ENCODE data around the gene IL7R. TPM values are rescaled to one million over a fixed set of nuclear protein-coding genes. Genes with fewer than 3 reads are reported as not detected.

IL7R gene
- total and polyA plus RNA-seq, 2 of the 4 experiments (the other 2 are of a cell fraction) = 40.7 to 71.7 TPM

DNA sequence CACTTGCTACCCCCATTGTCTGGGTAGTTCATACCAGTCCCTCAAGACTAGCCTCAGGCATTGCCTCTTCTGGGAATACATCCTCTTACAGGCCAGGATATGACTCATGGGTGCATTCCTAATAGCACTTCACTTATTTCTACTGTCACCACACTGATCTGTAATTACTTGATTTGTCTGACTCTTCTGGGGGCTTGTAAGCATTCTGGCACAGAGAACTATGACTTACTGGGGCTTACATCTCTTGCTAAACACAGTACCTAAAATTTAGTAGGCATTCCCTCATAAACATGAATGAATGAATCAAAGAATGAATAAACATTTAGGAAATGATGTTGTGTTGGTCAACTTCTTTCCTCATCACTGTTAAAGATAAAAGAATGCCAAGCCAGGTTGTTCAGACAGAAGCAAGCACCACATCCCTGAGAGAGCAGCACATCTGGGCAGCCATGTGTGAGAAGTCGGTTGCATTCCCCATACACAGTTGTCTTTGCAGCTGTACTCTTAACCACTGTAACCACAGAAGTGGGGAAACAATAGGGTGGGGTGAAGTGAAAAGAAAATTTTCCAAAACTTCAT, 27.6 kb downstream of the IL7R start (continued):
- TF ChIP-seq MXI1 (IDR thresholded peaks at IDR 0.05; ENCODE audit: borderline replicate concordance, low read depth, low read length) = 0 out of 2 replicates have a peak, but pooled peaks have one; percentile 4

DNA sequence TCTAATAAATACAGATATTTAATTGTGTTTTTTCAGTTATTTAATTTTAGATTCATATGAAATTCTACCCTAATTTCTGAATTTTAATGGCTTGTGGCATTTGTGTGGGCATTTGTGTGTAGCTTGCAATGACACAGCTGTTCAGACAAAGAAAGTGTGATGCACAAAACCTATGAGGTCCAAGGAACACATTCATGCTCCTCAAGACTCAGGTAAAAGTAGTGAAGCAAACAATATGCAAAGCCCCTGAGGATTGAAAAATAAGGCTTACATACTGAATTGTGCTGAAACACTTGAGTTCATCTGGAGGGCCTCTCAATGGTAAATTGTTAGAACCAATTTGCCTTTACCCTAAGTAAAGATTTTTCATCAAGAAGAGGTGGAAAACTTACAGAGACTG, 28.1 kb downstream of the IL7R start:
- in situ Hi-C loops (cut with MboI; ENCODE audit: low sequenced_read_pairs) = no loop called here
- no TSS peak for BruUV-seq (replicated peaks)
- peaks cover 5% of the 10 kb centered on the region; the same call in 1 of the 2 replicates for H3K9me1 ChIP-seq (ENCODE audit: insufficient read depth, low read length)
- no peaks in the 10 kb centered on the region for H3K9me3 ChIP-seq (ENCODE audit: control insufficient read depth, insufficient read depth, low read length)
- H2BK5ac ChIP-seq (ENCODE audit: low read depth, low read length, poor library complexity, severe bottlenecking) = peak overlapping the region; percentile 94
- dilution Hi-C loops (cut with HindIII; ENCODE audit: low sequenced_read_pairs, unreplicated experiment) = no loop called here
- no peak overlapping the region for H3K4me2 ChIP-seq (ENCODE audit: low read depth, low read length)
- POLR2A ChIA-PET (ENCODE audit: unreplicated experiment) = no interaction called here
- peak overlapping the region; percentile 63 for H4K91ac ChIP-seq (ENCODE audit: insufficient read depth, low read depth, low read length)
- no peak overlapping the region for H3K9ac ChIP-seq (ENCODE audit: low read depth, low read length)
- peak overlapping the region; percentile 65 for H2AK5ac ChIP-seq (ENCODE audit: low read depth, low read length)
- no peaks in the 10 kb centered on the region for H3K27me3 ChIP-seq (ENCODE audit: control insufficient read depth, insufficient read depth, low read length)
- no peaks in the 10 kb centered on the region; the same call in 1 of the 2 replicates for H3K36me3 ChIP-seq (ENCODE audit: control insufficient read depth, insufficient read depth, low read length)
- no peak overlapping the region for H3K27ac ChIP-seq (ENCODE audit: insufficient read depth, low read length)
- peak overlapping the region; percentile 51; the same call in 1 of the 2 replicates for H3K4ac ChIP-seq (ENCODE audit: low read depth, low read length)
- H3K4me1 ChIP-seq (ENCODE audit: control insufficient read depth, insufficient read depth, low read length) = peaks cover 9% of the 10 kb centered on the region; the same call in 1 of the 2 replicates
- no peak overlapping the region for H3K4me3 ChIP-seq (ENCODE audit: insufficient read depth, low read depth, low read length)
- no peak overlapping the region for H2AFZ ChIP-seq (replicated peaks; ENCODE audit: low read length, poor library complexity)
- no peak overlapping the region for H2AK9ac ChIP-seq (replicated peaks; ENCODE audit: low read depth, low read length, poor library complexity)
- H3K56ac ChIP-seq (ENCODE audit: extremely low read depth, insufficient read depth, low read length) = no peak overlapping the region
- H3K14ac ChIP-seq (replicated peaks; ENCODE audit: low read depth, low read length) = peak overlapping the region; percentile 17; the same call in 1 of the 2 replicates
- H2BK120ac ChIP-seq (ENCODE audit: low read depth, low read length) = peak overlapping the region; percentile 77
- peak overlapping the region; percentile 77 for H2BK20ac ChIP-seq (ENCODE audit: low read depth, low read length)
- ATAC-seq (ENCODE audit: low read depth) = no peak
- H3K23ac ChIP-seq (ENCODE audit: low read depth, low read length) = peak overlapping the region; percentile 31; the same call in 1 of the 2 replicates
- peak overlapping the region; percentile 78; the same call in 1 of the 2 replicates for H3K18ac ChIP-seq (ENCODE audit: low read depth, low read length)
- no peak for DNase-seq
- H3K79me1 ChIP-seq (ENCODE audit: low read depth in 1 of 2, low read length in 2 of 2) = 0 out of 4 replicates have a peak, but pooled peaks cover 0 to 2% of the 10 kb centered on the region in 2 experiments
- CTCF ChIA-PET = no interaction called here
- peak overlapping the region; percentile 40; the same call in 1 of the 2 replicates for H4K5ac ChIP-seq (ENCODE audit: low read depth, low read length)
- H4K20me1 ChIP-seq (ENCODE audit: insufficient read depth, low read length) = no peaks in the 10 kb centered on the region
- peak overlapping the region; percentile 54; the same call in 1 of the 3 replicates for H2BK15ac ChIP-seq (ENCODE audit: low read depth, low read length)
- intact Hi-C loops (cut with micrococcal nuclease) = loop anchor here (2.0 kb wide), 2 partner anchors 26 to 34 kb away; no protein-coding TSS in a partner anchor
- peak overlapping the region; percentile 3 to 65; a peak in 3 of 4 replicates for H4K8ac ChIP-seq (ENCODE audit: low read depth in 2 of 2, low read length in 2 of 2)
- TF ChIP-seq NFE2L2 (IDR thresholded peaks at IDR 0.05; ENCODE audit: low read depth, low read length) = no peak
- no peak for TF ChIP-seq RAD21 (IDR thresholded peaks at IDR 0.05; ENCODE audit: low read length)
- no peak for TF ChIP-seq POLR2A (IDR thresholded peaks at IDR 0.05; ENCODE audit: low read depth, low read length)
- TF ChIP-seq, protein P1, sequence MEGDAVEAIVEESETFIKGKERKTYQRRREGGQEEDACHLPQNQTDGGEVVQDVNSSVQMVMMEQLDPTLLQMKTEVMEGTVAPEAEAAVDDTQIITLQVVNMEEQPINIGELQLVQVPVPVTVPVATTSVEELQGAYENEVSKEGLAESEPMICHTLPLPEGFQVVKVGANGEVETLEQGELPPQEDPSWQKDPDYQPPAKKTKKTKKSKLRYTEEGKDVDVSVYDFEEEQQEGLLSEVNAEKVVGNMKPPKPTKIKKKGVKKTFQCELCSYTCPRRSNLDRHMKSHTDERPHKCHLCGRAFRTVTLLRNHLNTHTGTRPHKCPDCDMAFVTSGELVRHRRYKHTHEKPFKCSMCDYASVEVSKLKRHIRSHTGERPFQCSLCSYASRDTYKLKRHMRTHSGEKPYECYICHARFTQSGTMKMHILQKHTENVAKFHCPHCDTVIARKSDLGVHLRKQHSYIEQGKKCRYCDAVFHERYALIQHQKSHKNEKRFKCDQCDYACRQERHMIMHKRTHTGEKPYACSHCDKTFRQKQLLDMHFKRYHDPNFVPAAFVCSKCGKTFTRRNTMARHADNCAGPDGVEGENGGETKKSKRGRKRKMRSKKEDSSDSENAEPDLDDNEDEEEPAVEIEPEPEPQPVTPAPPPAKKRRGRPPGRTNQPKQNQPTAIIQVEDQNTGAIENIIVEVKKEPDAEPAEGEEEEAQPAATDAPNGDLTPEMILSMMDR (conservative IDR thresholded peaks at IDR 0.05; ENCODE audit: low read depth, low read length) = no peak
- no peak for TF ChIP-seq BHLHE40 (IDR thresholded peaks at IDR 0.05; ENCODE audit: low read depth, low read length)
- TF ChIP-seq CEBPB (IDR thresholded peaks at IDR 0.05; ENCODE audit: low read depth, low read length) = no peak
- TF ChIP-seq ELK1 (IDR thresholded peaks at IDR 0.05; ENCODE audit: borderline replicate concordance, low read depth, low read length) = no peak
- TF ChIP-seq FOS (IDR thresholded peaks at IDR 0.05; ENCODE audit: low read depth, low read length) = no peak
- no peak for TF ChIP-seq RFX5 (IDR thresholded peaks at IDR 0.05; ENCODE audit: low read depth, low read length)
- no peak for TF ChIP-seq SMC3 (IDR thresholded peaks at IDR 0.05; ENCODE audit: low read depth, low read length)
- no peak for TF ChIP-seq MAZ (IDR thresholded peaks at IDR 0.05; ENCODE audit: borderline replicate concordance, low read depth, low read length)
- no peak for TF ChIP-seq MAFK (IDR thresholded peaks at IDR 0.05; ENCODE audit: low read depth, low read length)
- TF ChIP-seq MXI1 (IDR thresholded peaks at IDR 0.05; ENCODE audit: borderline replicate concordance, low read depth, low read length) = no peak
- TF ChIP-seq RCOR1 (IDR thresholded peaks at IDR 0.05; ENCODE audit: insufficient replicate concordance, low read length) = no peak
- no peak for TF ChIP-seq CHD1 (IDR thresholded peaks at IDR 0.05; ENCODE audit: low read depth, low read length)
